Esophagus muscularis mucosa (tissue), 4 donors: Measurements from ENCODE around the gene TEX14.

Source experiments
- EP300 ChIP-seq: sonication (generic); formaldehyde crosslinking; IDR thresholded peaks from one replicate; pipeline ENCODE4 v1.6.1; 2017; ENCODE audit warnings: antibody characterized with exemption
- POLR2AphosphoS5 ChIP-seq, 2 donors: sonication (generic); formaldehyde crosslinking; IDR thresholded peaks; one replicate each; pipeline ENCODE4 v1.6.1; 2017; ENCODE audit warnings: antibody characterized with exemption in 2 of 2
- TF ChIP-seq, protein P1 (sequence below), 3 experiments: fragments of 200-600 bp in 2 of 3; fragments of 450-650 bp in 1 of 3; sonication (generic) in 2 of 3; IDR thresholded peaks; one replicate each; pipeline ENCODE4 v1.5.1; 2017 to 2019; ENCODE audit warnings: antibody characterized with exemption in 3 of 3, mild to moderate bottlenecking in 2 of 3, moderate library complexity in 1 of 3

DNA sequence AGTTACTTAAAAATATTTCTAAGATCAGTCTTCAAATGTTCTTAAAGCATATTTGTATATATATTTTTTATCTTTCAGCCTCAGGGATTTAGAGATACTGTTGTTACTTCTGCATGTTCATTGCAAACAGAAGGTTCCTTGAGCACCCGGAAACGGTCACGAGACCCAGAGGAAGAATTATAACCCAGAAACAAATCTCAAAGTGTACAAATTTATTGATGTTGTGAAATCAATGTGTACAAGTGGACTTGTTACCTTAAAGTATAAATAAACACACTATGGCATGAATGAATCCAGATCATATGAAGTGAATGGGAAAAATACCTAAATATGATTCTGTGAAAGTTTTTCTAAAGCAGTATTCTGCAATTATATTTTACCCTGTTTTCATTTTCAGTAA is 42.2 kb upstream of the TEX14 start:
- TF ChIP-seq, protein P1, sequence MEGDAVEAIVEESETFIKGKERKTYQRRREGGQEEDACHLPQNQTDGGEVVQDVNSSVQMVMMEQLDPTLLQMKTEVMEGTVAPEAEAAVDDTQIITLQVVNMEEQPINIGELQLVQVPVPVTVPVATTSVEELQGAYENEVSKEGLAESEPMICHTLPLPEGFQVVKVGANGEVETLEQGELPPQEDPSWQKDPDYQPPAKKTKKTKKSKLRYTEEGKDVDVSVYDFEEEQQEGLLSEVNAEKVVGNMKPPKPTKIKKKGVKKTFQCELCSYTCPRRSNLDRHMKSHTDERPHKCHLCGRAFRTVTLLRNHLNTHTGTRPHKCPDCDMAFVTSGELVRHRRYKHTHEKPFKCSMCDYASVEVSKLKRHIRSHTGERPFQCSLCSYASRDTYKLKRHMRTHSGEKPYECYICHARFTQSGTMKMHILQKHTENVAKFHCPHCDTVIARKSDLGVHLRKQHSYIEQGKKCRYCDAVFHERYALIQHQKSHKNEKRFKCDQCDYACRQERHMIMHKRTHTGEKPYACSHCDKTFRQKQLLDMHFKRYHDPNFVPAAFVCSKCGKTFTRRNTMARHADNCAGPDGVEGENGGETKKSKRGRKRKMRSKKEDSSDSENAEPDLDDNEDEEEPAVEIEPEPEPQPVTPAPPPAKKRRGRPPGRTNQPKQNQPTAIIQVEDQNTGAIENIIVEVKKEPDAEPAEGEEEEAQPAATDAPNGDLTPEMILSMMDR (IDR thresholded peaks at IDR 0.05): no peak
- no peak for TF ChIP-seq POLR2AphosphoS5 (IDR thresholded peaks at IDR 0.05)
- TF ChIP-seq EP300: no peak
